ENCODE data around the gene CCDC178. TPM values are rescaled to one million over a fixed set of nuclear protein-coding genes. Genes with fewer than 3 reads are reported as not detected.

CCDC178 gene
- total and polyA plus RNA-seq, 2 of the 4 experiments (the other 2 are of a cell fraction) = not detected

DNA sequence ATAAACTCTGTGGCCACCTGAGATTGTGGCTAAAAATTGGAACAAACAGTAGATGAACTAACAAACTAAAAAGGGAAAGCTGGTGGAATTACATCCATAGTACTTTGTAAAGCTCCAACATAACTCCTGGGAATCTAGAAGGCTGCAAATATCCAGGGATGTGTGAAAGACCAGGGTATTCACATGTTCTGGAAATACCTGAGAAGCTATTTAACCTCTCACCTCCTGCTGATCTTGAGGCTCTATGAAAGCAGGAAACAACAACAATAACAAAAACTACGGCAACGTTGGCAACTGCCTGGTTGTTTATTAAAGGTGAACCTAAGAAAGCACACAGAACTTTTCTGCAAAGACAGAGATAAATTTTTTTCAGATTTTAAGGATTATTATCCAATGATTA lies 171.3 kb downstream of the CCDC178 start:
- no TSS peak for BruUV-seq (replicated peaks)
- WGBS, 2 experiments (ENCODE audit: extremely low coverage in 2 of 2, insufficient read length in 1 of 2) = no CpG with 5 or more reads among the region's 2 CpGs
- in situ Hi-C loops (cut with MboI; ENCODE audit: low sequenced_read_pairs) = no loop called here
- Histone ChIP-seq H3K4me3 (ENCODE audit: insufficient read depth, low read depth, low read length) (no peak overlapping the region), H2BK120ac (ENCODE audit: low read depth, low read length) (no peak overlapping the region), H2BK5ac (ENCODE audit: low read depth, low read length, poor library complexity, severe bottlenecking) (no peak overlapping the region), H2AFZ (replicated peaks; ENCODE audit: low read length, poor library complexity) (no peak overlapping the region), H3K4me2 (ENCODE audit: low read depth, low read length) (no peak overlapping the region), H3K27me3 (ENCODE audit: control insufficient read depth, insufficient read depth, low read length) (no peaks in the 10 kb centered on the region), H2BK20ac (ENCODE audit: low read depth, low read length) (no peak overlapping the region), H4K5ac (ENCODE audit: low read depth, low read length) (no peak overlapping the region), H2AK5ac (ENCODE audit: low read depth, low read length) (no peak overlapping the region), H2BK15ac (ENCODE audit: low read depth, low read length) (no peak overlapping the region), H2AK9ac (replicated peaks; ENCODE audit: low read depth, low read length, poor library complexity) (no peak overlapping the region), H3K14ac (replicated peaks; ENCODE audit: low read depth, low read length) (no peak overlapping the region), H4K8ac (ENCODE audit: low read depth in 2 of 2, low read length in 2 of 2) (no peak overlapping the region), H3K9me1 (ENCODE audit: insufficient read depth, low read length) (no peaks in the 10 kb centered on the region), H3K18ac (ENCODE audit: low read depth, low read length) (no peak overlapping the region), H3K79me1 (ENCODE audit: low read depth in 1 of 2, low read length in 2 of 2) (no peaks in the 10 kb centered on the region), H3K9ac (ENCODE audit: low read depth, low read length) (no peak overlapping the region), H3K9me3 (ENCODE audit: control insufficient read depth, insufficient read depth, low read length) (no peaks in the 10 kb centered on the region), H3K36me3 (ENCODE audit: control insufficient read depth, insufficient read depth, low read length) (no peaks in the 10 kb centered on the region), H3K4ac (ENCODE audit: low read depth, low read length) (no peak overlapping the region), H4K91ac (ENCODE audit: insufficient read depth, low read depth, low read length) (no peak overlapping the region), H3K23ac (ENCODE audit: low read depth, low read length) (no peak overlapping the region), H3K27ac (ENCODE audit: insufficient read depth, low read length) (no peak overlapping the region), H3K4me1 (ENCODE audit: control insufficient read depth, insufficient read depth, low read length) (no peaks in the 10 kb centered on the region), H4K20me1 (ENCODE audit: insufficient read depth, low read length) (no peaks in the 10 kb centered on the region), H3K56ac (ENCODE audit: extremely low read depth, insufficient read depth, low read length) (no peak overlapping the region)
- ChIA-PET CTCF (no interaction called here), POLR2A (ENCODE audit: unreplicated experiment) (no interaction called here)
- dilution Hi-C loops (cut with HindIII; ENCODE audit: low sequenced_read_pairs, unreplicated experiment) = no loop called here
- intact Hi-C loops (cut with micrococcal nuclease) = no loop called here
- DNase-seq (no peak), ATAC-seq (ENCODE audit: low read depth) (no peak)
- TF ChIP-seq, protein P1, sequence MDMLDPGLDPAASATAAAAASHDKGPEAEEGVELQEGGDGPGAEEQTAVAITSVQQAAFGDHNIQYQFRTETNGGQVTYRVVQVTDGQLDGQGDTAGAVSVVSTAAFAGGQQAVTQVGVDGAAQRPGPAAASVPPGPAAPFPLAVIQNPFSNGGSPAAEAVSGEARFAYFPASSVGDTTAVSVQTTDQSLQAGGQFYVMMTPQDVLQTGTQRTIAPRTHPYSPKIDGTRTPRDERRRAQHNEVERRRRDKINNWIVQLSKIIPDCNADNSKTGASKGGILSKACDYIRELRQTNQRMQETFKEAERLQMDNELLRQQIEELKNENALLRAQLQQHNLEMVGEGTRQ (IDR thresholded peaks at IDR 0.05; ENCODE audit: low read depth, low read length) = no peak
- TF ChIP-seq RFX5 (IDR thresholded peaks at IDR 0.05; ENCODE audit: low read depth, low read length) (no peak), FOS (IDR thresholded peaks at IDR 0.05; ENCODE audit: low read depth, low read length) (no peak), CEBPB (IDR thresholded peaks at IDR 0.05; ENCODE audit: low read depth, low read length) (no peak), RAD21 (IDR thresholded peaks at IDR 0.05; ENCODE audit: low read length) (no peak), NFE2L2 (IDR thresholded peaks at IDR 0.05; ENCODE audit: low read depth, low read length) (no peak), BHLHE40 (IDR thresholded peaks at IDR 0.05; ENCODE audit: low read depth, low read length) (no peak), POLR2A (IDR thresholded peaks at IDR 0.05; ENCODE audit: low read depth, low read length) (no peak), SMC3 (IDR thresholded peaks at IDR 0.05; ENCODE audit: low read depth, low read length) (no peak), MAZ (IDR thresholded peaks at IDR 0.05; ENCODE audit: borderline replicate concordance, low read depth, low read length) (no peak), MAFK (IDR thresholded peaks at IDR 0.05; ENCODE audit: low read depth, low read length) (no peak), RCOR1 (IDR thresholded peaks at IDR 0.05; ENCODE audit: insufficient replicate concordance, low read length) (no peak), CHD1 (IDR thresholded peaks at IDR 0.05; ENCODE audit: low read depth, low read length) (no peak), MXI1 (IDR thresholded peaks at IDR 0.05; ENCODE audit: borderline replicate concordance, low read depth, low read length) (no peak)
- TF ChIP-seq, protein P2, sequence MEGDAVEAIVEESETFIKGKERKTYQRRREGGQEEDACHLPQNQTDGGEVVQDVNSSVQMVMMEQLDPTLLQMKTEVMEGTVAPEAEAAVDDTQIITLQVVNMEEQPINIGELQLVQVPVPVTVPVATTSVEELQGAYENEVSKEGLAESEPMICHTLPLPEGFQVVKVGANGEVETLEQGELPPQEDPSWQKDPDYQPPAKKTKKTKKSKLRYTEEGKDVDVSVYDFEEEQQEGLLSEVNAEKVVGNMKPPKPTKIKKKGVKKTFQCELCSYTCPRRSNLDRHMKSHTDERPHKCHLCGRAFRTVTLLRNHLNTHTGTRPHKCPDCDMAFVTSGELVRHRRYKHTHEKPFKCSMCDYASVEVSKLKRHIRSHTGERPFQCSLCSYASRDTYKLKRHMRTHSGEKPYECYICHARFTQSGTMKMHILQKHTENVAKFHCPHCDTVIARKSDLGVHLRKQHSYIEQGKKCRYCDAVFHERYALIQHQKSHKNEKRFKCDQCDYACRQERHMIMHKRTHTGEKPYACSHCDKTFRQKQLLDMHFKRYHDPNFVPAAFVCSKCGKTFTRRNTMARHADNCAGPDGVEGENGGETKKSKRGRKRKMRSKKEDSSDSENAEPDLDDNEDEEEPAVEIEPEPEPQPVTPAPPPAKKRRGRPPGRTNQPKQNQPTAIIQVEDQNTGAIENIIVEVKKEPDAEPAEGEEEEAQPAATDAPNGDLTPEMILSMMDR (conservative IDR thresholded peaks at IDR 0.05; ENCODE audit: low read depth, low read length) = no peak
- TF ChIP-seq, protein P3, sequence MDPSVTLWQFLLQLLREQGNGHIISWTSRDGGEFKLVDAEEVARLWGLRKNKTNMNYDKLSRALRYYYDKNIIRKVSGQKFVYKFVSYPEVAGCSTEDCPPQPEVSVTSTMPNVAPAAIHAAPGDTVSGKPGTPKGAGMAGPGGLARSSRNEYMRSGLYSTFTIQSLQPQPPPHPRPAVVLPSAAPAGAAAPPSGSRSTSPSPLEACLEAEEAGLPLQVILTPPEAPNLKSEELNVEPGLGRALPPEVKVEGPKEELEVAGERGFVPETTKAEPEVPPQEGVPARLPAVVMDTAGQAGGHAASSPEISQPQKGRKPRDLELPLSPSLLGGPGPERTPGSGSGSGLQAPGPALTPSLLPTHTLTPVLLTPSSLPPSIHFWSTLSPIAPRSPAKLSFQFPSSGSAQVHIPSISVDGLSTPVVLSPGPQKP (IDR thresholded peaks at IDR 0.05; ENCODE audit: borderline replicate concordance, low read depth, low read length) = no peak
